GM18507 (cell line): ENCODE data around the gene RHOBTB3.
"Not testable (repeated sequence)": the region's sequence is repeated elsewhere in the genome, so short reads cannot be mapped to it uniquely, and the experiment has no call there.

Experiments used
- DNase-seq: peaks from one replicate; pipeline ENCODE4 v3.0.0; 2011; ENCODE audit warnings: low read depth; ENCODE audit not compliant: insufficient read length; ENCODE audit errors: extremely low spot score
- FAIRE-seq: peaks from 2 replicates; lab custom pipeline; 2011; peaks lifted over from hg19 to GRCh38; lab: Jason Lieb, UNC

RHOBTB3 gene

GRCh38 chr5:95712347-95712958 is 18.7 kb upstream of the RHOBTB3 start:
- DNase-seq (no peak), FAIRE-seq (no peak)

GRCh38 chr5:95713246-95713645 is 17.9 kb upstream of the RHOBTB3 start:
- not testable (repeated sequence) for DNase-seq, FAIRE-seq

- FAIRE-seq (no peak), DNase-seq (no peak)
Observed at GRCh38 chr5:95713960-95714710, 17.0 kb upstream of the RHOBTB3 start.

GRCh38 chr5:95715799-95716461 is 15.2 kb upstream of the RHOBTB3 start:
- DNase-seq (no peak), FAIRE-seq (no peak)

GRCh38 chr5:95717439-95717838 is 13.7 kb upstream of the RHOBTB3 start:
- FAIRE-seq = no peak

GRCh38 chr5:95718203-95718602 is 12.9 kb upstream of the RHOBTB3 start:
- FAIRE-seq = peak; percentile 82

More at GRCh38 chr5:95717439-95717838, 13.7 kb upstream of the RHOBTB3 start:
- no peak for DNase-seq

GRCh38 chr5:95718738-95719137 is 12.4 kb upstream of the RHOBTB3 start:
- FAIRE-seq = no peak
- DNase-seq = no peak

More at GRCh38 chr5:95718203-95718602, 12.9 kb upstream of the RHOBTB3 start:
- DNase-seq = no peak

- no peak for DNase-seq
Observed at GRCh38 chr5:95720094-95720786, 10.9 kb upstream of the RHOBTB3 start.

GRCh38 chr5:95721582-95722295 is 9.4 kb upstream of the RHOBTB3 start:
- DNase-seq = no peak
- FAIRE-seq = no peak

More at GRCh38 chr5:95720094-95720786, 10.9 kb upstream of the RHOBTB3 start:
- FAIRE-seq = no peak

GRCh38 chr5:95723632-95724369 is 7.3 kb upstream of the RHOBTB3 start:
- DNase-seq (no peak), FAIRE-seq (no peak)

GRCh38 chr5:95725071-95725820 is 5.9 kb upstream of the RHOBTB3 start:
- DNase-seq = no peak
- FAIRE-seq = no peak

GRCh38 chr5:95725937-95726810 is 5.0 kb upstream of the RHOBTB3 start:
- FAIRE-seq = no peak
- no peak for DNase-seq

GRCh38 chr5:95726811-95727763 is 4.0 kb upstream of the RHOBTB3 start:
- no peak for DNase-seq
- FAIRE-seq = no peak

GRCh38 chr5:95727764-95728191 is 3.4 kb upstream of the RHOBTB3 start:
- FAIRE-seq (no peak), DNase-seq (no peak)

- FAIRE-seq (no peak), DNase-seq (no peak)
Observed at GRCh38 chr5:95728494-95729114, 2.5 kb upstream of the RHOBTB3 start.
